ENCODE results near the gene NRF1. TPM values are rescaled to one million over a fixed set of nuclear protein-coding genes. Genes with fewer than 3 reads are reported as not detected.
A peak's percentile ranks its signal among the peaks of the same experiment; 100 is the strongest.
"Not testable (repeated sequence)": the region's sequence is repeated elsewhere in the genome, so short reads cannot be mapped to it uniquely, and the experiment has no call there.

Gene NRF1
- total RNA-seq, 2 experiments from 2014 or later, result 25.9 to 28.7 TPM

DNA sequence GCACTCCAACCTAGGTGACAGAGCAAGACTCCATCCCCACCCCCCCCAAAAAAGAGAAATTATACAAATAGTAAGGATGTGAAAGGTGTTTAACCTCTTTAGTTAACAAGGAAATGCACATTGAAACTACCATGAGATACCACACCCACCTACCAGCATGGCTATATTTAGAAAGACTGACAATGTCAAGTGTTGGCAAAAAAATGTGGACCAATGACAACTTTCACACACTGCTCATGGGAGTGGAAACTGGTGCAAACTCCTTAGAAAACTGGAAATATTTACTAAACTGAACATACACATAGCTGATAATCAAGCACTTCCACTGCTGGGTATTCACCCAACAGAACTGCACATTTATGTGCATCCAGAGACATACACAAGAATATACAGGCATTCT, 23.3 kb upstream of the NRF1 start:
- CTCF ChIA-PET, result interaction anchor here (0.7 to 1.3 kb wide), 2 partner anchors 10 to 221 kb away, joined by 3 read pairs; no protein-coding TSS in a partner anchor
- no peak for DNase-seq
- H3K27ac Mint-ChIP-seq, result no peak overlapping the region
- peaks cover 2% of the 10 kb centered on the region for H3K36me3 Mint-ChIP-seq (ENCODE audit: low read depth)
- H3K4me1 Mint-ChIP-seq, result no peaks in the 10 kb centered on the region
- POLR2A ChIA-PET, result no interaction called here
- no peak overlapping the region for H3K4me3 Mint-ChIP-seq
- peaks cover 4% of the 10 kb centered on the region for H3K27me3 Mint-ChIP-seq
- H3K9me3 Mint-ChIP-seq, result peaks cover 22% of the 10 kb centered on the region

- DNase-seq, result no peak
- H3K36me3 Mint-ChIP-seq (ENCODE audit: low read depth), result no peaks in the 10 kb centered on the region
- H3K27ac Mint-ChIP-seq, result no peak overlapping the region
- ChIA-PET POLR2A (interaction anchor here (0.6 to 0.7 kb wide), 2 partner anchors 23 to 123 kb away, joined by 4 to 5 read pairs; no protein-coding TSS in a partner anchor), CTCF (interaction anchor here (1.0 kb wide), 1 partner anchor 36 kb away, joined by 4 read pairs; no protein-coding TSS in a partner anchor)
- peaks cover 3% of the 10 kb centered on the region for H3K9me3 Mint-ChIP-seq
- H3K4me1 Mint-ChIP-seq, result no peaks in the 10 kb centered on the region
- no peak overlapping the region for H3K4me3 Mint-ChIP-seq
- peaks cover 4% of the 10 kb centered on the region for H3K27me3 Mint-ChIP-seq
Observed at GRCh38 chr7:129591868-129592267, 19.7 kb upstream of the NRF1 start.

GRCh38 chr7:129596386-129596785, 15.1 kb upstream of the NRF1 start:
- H3K36me3 Mint-ChIP-seq (ENCODE audit: low read depth); CTCF ChIA-PET; H3K9me3 Mint-ChIP-seq; DNase-seq; H3K27me3 Mint-ChIP-seq; H3K4me3 Mint-ChIP-seq; H3K4me1 Mint-ChIP-seq; H3K27ac Mint-ChIP-seq; POLR2A ChIA-PET: not testable (repeated sequence)

DNA sequence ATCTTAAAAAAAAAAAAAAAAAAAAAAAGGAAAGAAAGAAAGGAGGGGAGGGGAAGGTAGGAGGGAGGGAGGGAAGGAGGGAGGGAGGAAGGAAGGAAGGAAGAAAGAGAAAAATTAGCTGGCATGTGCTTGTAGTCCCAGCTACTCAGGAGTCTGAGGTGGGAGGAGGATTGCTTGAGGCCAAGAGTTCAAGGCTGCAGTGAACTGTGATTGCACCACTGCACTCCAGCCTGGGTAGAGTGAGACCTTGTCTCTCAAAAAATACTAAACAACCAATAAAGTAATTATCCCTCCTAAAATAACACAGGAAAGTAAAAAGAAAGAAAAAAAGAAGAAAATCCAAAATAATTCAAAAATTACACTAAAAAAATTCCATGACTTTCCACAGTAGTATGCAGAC, 13.8 kb upstream of the NRF1 start:
- Mint-ChIP-seq H3K36me3 (ENCODE audit: low read depth) (no peaks in the 10 kb centered on the region), H3K4me3 (no peak overlapping the region), H3K27me3 (peaks cover 4% of the 10 kb centered on the region), H3K9me3 (no peaks in the 10 kb centered on the region), H3K4me1 (no peaks in the 10 kb centered on the region), H3K27ac (no peak overlapping the region)
- no peak for DNase-seq
- POLR2A ChIA-PET, result no interaction called here
- CTCF ChIA-PET, result interaction anchor here (1.6 kb wide), 1 partner anchor 10 kb away, joined by 4 read pairs; no protein-coding TSS in a partner anchor

- DNase-seq, result no peak
- peaks cover 2% of the 10 kb centered on the region for H3K4me1 Mint-ChIP-seq
- no peak overlapping the region for H3K4me3 Mint-ChIP-seq
- H3K27me3 Mint-ChIP-seq, result peaks cover 4% of the 10 kb centered on the region
- H3K36me3 Mint-ChIP-seq (ENCODE audit: low read depth), result no peaks in the 10 kb centered on the region
- ChIA-PET CTCF (no interaction called here), POLR2A (no interaction called here)
- H3K27ac Mint-ChIP-seq, result no peak overlapping the region
- no peaks in the 10 kb centered on the region for H3K9me3 Mint-ChIP-seq
Observed at GRCh38 chr7:129599174-129599573, 12.3 kb upstream of the NRF1 start.

DNA sequence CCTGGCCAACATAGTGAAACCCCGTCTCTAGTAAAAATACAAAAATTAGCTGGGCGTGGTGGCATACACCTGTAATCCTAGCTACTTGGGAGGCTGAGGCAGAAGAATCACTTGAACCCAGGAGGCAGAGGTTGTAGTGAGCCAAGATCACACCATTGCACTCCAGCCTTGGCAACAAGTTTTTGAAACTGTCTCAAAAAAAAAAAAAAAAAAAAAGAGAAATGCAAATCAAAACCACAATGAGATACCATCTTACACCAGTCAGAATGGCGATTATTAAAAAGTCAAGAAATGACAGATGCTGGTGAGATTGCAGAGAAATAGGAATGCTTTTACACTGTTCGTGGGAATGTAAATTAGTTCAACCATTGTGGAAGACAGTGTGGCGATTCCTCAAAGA, 7.9 kb upstream of the NRF1 start:
- DNase-seq, POLR2A ChIA-PET: not testable (repeated sequence)

GRCh38 chr7:129604021-129604420, 7.5 kb upstream of the NRF1 start:
- CTCF ChIA-PET, result interaction anchor here (0.9 kb wide), 1 partner anchor 11 kb away, joined by 3 read pairs; no protein-coding TSS in a partner anchor
- DNase-seq, H3K9me3 Mint-ChIP-seq, H3K27ac Mint-ChIP-seq, H3K27me3 Mint-ChIP-seq, POLR2A ChIA-PET, H3K4me3 Mint-ChIP-seq: not testable (repeated sequence)
- peaks cover 18% of the 10 kb centered on the region for H3K4me1 Mint-ChIP-seq
- H3K36me3 Mint-ChIP-seq (ENCODE audit: low read depth), result peaks cover 18% of the 10 kb centered on the region

More for the DNA sequence above, 7.9 kb upstream of the NRF1 start:
- Mint-ChIP-seq H3K36me3 (ENCODE audit: low read depth) (peaks cover 17% of the 10 kb centered on the region), H3K4me1 (peaks cover 18% of the 10 kb centered on the region)
- not testable (repeated sequence) for H3K4me3 Mint-ChIP-seq, H3K27ac Mint-ChIP-seq, H3K9me3 Mint-ChIP-seq, H3K27me3 Mint-ChIP-seq
- CTCF ChIA-PET, result interaction anchor here (0.9 kb wide), 1 partner anchor 11 kb away, joined by 3 read pairs; no protein-coding TSS in a partner anchor

DNA sequence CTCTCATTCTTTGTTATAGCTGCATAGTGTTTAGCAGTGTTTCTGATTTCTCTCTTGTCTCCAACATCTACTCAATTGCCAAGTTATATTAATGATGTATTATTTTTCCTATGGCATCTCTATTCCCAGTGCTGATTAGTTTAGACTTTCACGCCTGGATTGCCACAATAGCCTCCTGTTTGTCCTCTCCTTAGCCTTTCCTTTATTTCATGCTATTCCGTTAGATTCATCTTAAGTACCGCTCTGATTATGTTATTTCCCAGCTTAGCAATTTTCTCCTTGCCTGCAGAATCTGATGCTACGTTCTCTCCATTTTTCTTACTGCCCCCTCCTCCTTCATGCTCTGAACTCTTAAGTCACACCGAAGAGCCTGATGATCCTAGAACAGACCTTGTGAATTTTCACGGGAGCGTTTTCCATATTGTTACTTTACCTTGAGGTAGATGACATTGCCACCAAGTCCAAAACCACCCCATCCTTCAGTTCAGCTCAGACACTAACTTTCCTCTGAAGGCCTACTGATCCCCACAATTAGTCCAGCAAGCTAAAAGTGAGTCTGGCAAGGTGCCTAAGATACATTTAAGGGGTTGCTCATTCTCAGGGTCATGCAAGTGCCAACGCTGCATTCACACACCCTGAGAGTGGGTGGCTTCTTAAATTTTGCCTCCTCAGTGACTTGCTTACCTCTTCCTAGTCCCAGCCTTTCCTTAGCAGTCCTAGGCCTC, 6.6 kb upstream of the NRF1 start:
- peaks cover 4% of the 10 kb centered on the region for H3K27me3 Mint-ChIP-seq
- DNase-seq, result no peak
- H3K4me1 Mint-ChIP-seq, result peaks cover 25% of the 10 kb centered on the region
- ChIA-PET POLR2A (interaction anchor here (0.6 kb wide), 1 partner anchor 1405 kb away, joined by 10 read pairs; no protein-coding TSS in a partner anchor), CTCF (interaction anchor here (0.9 to 1.5 kb wide), 3 partner anchors 10 to 43 kb away, joined by 3 to 4 read pairs (median 3); no protein-coding TSS in a partner anchor)
- H3K27ac Mint-ChIP-seq, result no peak overlapping the region
- no peaks in the 10 kb centered on the region for H3K9me3 Mint-ChIP-seq
- peaks cover 27% of the 10 kb centered on the region for H3K36me3 Mint-ChIP-seq (ENCODE audit: low read depth)
- H3K4me3 Mint-ChIP-seq, result no peak overlapping the region

DNA sequence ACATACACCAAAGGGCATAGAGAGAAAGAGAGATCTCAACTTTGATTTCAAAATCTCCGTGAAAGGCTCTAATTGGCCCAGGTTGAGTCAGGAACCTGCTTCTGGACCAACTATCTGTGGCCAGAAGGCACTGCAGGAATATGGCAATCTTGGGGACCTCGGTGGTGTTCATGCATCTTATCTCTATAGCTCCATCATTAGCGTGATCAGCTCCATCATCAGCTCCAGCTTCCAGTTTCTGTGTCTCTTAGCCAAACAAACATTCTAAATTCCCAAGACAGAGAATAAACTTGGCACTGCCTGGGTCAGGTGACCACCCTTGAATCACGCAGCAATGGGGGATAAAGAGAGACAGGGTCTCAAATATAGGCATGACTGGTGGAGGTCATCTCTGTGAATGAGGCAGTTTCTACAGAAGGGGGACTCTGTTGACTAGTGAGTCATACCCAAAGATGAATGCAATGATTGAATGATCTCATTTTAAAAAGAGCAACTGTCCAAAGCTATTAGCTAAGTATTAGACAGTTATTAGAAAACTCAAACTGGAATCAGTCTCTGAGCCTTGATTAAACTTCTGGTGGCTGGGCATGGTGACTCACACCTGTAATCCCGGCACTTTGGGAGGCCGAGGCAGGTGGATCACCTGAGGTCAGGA, 5.4 kb upstream of the NRF1 start:
- POLR2A ChIA-PET, result no interaction called here
- Mint-ChIP-seq H3K27ac (no peak overlapping the region), H3K9me3 (no peaks in the 10 kb centered on the region)

GRCh38 chr7:129606803-129607202, 4.7 kb upstream of the NRF1 start:
- H3K4me3 Mint-ChIP-seq, result no peak overlapping the region
- no peaks in the 10 kb centered on the region for H3K27me3 Mint-ChIP-seq
- ChIA-PET CTCF (interaction anchor here (1.5 kb wide), 1 partner anchor 41 kb away, joined by 4 read pairs; no protein-coding TSS in a partner anchor), POLR2A (no interaction called here)
- no peak overlapping the region for H3K27ac Mint-ChIP-seq
- H3K4me1 Mint-ChIP-seq, result peaks cover 34% of the 10 kb centered on the region
- peaks cover 28% of the 10 kb centered on the region for H3K36me3 Mint-ChIP-seq (ENCODE audit: low read depth)
- no peak for DNase-seq
- H3K9me3 Mint-ChIP-seq, result no peaks in the 10 kb centered on the region

More for the DNA sequence above, 5.4 kb upstream of the NRF1 start:
- Mint-ChIP-seq H3K4me3 (no peak overlapping the region), H3K27me3 (no peaks in the 10 kb centered on the region), H3K4me1 (peaks cover 34% of the 10 kb centered on the region), H3K36me3 (ENCODE audit: low read depth) (peaks cover 28% of the 10 kb centered on the region)
- CTCF ChIA-PET, result interaction anchor here (0.6 to 1.5 kb wide), 3 partner anchors 20 to 227 kb away, joined by 3 to 4 read pairs (median 4); no protein-coding TSS in a partner anchor
- DNase-seq, result no peak

GRCh38 chr7:129607471-129608120, 3.9 kb upstream of the NRF1 start:
- Mint-ChIP-seq H3K36me3 (ENCODE audit: low read depth) (peaks cover 28% of the 10 kb centered on the region), H3K27ac (no peak overlapping the region), H3K27me3 (no peaks in the 10 kb centered on the region), H3K9me3 (no peaks in the 10 kb centered on the region), H3K4me3 (no peak overlapping the region), H3K4me1 (peaks cover 35% of the 10 kb centered on the region)
- ChIA-PET POLR2A (no interaction called here), CTCF (interaction anchor here (0.6 to 1.1 kb wide), 5 partner anchors 10 to 240 kb away, joined by 3 to 4 read pairs (median 3); no protein-coding TSS in a partner anchor)
- DNase-seq, result peak; percentile 38

GRCh38 chr7:129609666-129610065, 1.9 kb upstream of the NRF1 start:
- Mint-ChIP-seq H3K27me3 (no peaks in the 10 kb centered on the region), H3K27ac (peak overlapping the region; percentile 73), H3K9me3 (no peaks in the 10 kb centered on the region), H3K36me3 (ENCODE audit: low read depth) (peaks cover 28% of the 10 kb centered on the region), H3K4me1 (peaks cover 49% of the 10 kb centered on the region), H3K4me3 (peak overlapping the region; percentile 93)
- no peak for DNase-seq
- CTCF ChIA-PET, result no interaction called here
- POLR2A ChIA-PET, result no interaction called here

Measured in activated CD4-positive, alpha-beta T cell treated with anti-CD3 and anti-CD28 coated beads, Interleukin-2, amount 10 ng/mL, durations not matched to agents 7 days and 5 days (primary cell).